Aorta (tissue), 5 donors: Measurements from ENCODE around the gene LARGE1. TPM values are rescaled to one million over a fixed set of nuclear protein-coding genes. Genes with fewer than 3 reads are reported as not detected.

Source experiments
- ATAC-seq: fragments of 200-7000 bp; cut with Tn5 transposase; one replicate; pipeline ENCODE4 v1.9.1; 2022; ENCODE audit warnings: moderate library complexity; ENCODE audit not compliant: low FRiP score
- DNase-seq, 2 donors: peaks; one replicate each; pipeline ENCODE4 v3.0.0-alpha.2; 2020
- H3K27ac ChIP-seq, 2 donors: one replicate each; pipeline ENCODE4 v1.5.1; 2013; ENCODE audit warnings: low read length in 2 of 2, mild to moderate bottlenecking in 2 of 2, moderate library complexity in 2 of 2, control low read depth in 1 of 2, inconsistent platforms in 1 of 2, low read depth in 1 of 2
- H3K27me3 ChIP-seq, 2 donors: one replicate each; pipeline ENCODE4 v1.6.1; 2013; ENCODE audit warnings: control low read depth in 1 of 2, low read length in 1 of 2, mild to moderate bottlenecking in 1 of 2, moderate library complexity in 1 of 2; ENCODE audit not compliant: insufficient read depth in 2 of 2, control insufficient read depth in 1 of 2
- H3K36me3 ChIP-seq, 2 donors: one replicate each; pipeline ENCODE4 v1.6.1; 2013; ENCODE audit warnings: control low read depth in 1 of 2, low read length in 1 of 2, mild to moderate bottlenecking in 1 of 2; ENCODE audit not compliant: insufficient read depth in 2 of 2, control insufficient read depth in 1 of 2
- H3K4me1 ChIP-seq, 2 donors: one replicate each; pipeline ENCODE4 v1.6.1; 2013; ENCODE audit warnings: low read length in 2 of 2, control low read depth in 1 of 2, mild to moderate bottlenecking in 1 of 2, moderate library complexity in 1 of 2; ENCODE audit not compliant: insufficient read depth in 2 of 2, control insufficient read depth in 1 of 2
- H3K4me3 ChIP-seq, 2 donors: one replicate each; pipeline ENCODE4 v1.5.1; 2013; ENCODE audit warnings: low read length in 2 of 2, control low read depth in 1 of 2, mild to moderate bottlenecking in 1 of 2
- H3K9me3 ChIP-seq: one replicate; pipeline ENCODE4 v1.6.1; 2013; ENCODE audit warnings: mild to moderate bottlenecking, low read length; ENCODE audit not compliant: control insufficient read depth
- WGBS, 2 donors: extraction: QIAGEN DNeasy Blood & Tissue Kit; methylation state at CpG; one replicate each; pipeline ENCODE4 v1.1.7; 2013; 5-methylcytosine and 5-hydroxymethylcytosine counted together
- intact Hi-C, 2 donors: fragments of 100-400 bp; cut with DNase I; formaldehyde crosslinking; loops; one replicate each; pipeline versions ENCODE4 v1.14.2 to v1.15.0; 2022
- polyA plus RNA-seq, 2 donors: library from polyadenylated mRNA; stranded (reverse); fragments of 200-250 nt; gene quantifications; one replicate each; pipeline ENCODE4 v1.2.3, GENCODE V29; 2013
- total RNA-seq, 2 donors: library from RNA; stranded (reverse); fragmentation: NEBNext Ultra II Directional; extraction: Animal tissue kit (Norgen Biotek cat#: 25700); gene quantifications; one replicate each; pipeline ENCODE4 v1.2.1, GENCODE V29; 2021
- donor health status: healthy with polysubstance abuse.
- donor health status: Bipolar disorder and iron deficiency.
- donor health status: DM: no; HTN: no; CAD: no.
- donor health status: DM: no; HTN: no; CAD: no.
- donor health status: DM: yes; HTN: yes; CAD: no.

The LARGE1 gene
- total and polyA plus RNA-seq, 4 donors: 2.6 to 52.5 (median 24.0) TPM

GRCh38 chr22:33648478-33648877, 271.8 kb downstream of the LARGE1 start:
- H3K36me3 ChIP-seq: peaks cover 1 to 4% of the 10 kb centered on the region in 2 donors
- DNase-seq (no peak), ATAC-seq (no peak)
- H3K27me3 ChIP-seq: no peaks in the 10 kb centered on the region
- no peak overlapping the region for H3K27ac ChIP-seq
- peaks cover 1% of the 10 kb centered on the region for H3K9me3 ChIP-seq
- H3K4me1 ChIP-seq: no peaks in the 10 kb centered on the region
- intact Hi-C loops: no loop called here
- H3K4me3 ChIP-seq: no peak overlapping the region
- WGBS, 2 donors: 87 to 88% methylated on average over 3 of the region's 3 CpGs

DNA sequence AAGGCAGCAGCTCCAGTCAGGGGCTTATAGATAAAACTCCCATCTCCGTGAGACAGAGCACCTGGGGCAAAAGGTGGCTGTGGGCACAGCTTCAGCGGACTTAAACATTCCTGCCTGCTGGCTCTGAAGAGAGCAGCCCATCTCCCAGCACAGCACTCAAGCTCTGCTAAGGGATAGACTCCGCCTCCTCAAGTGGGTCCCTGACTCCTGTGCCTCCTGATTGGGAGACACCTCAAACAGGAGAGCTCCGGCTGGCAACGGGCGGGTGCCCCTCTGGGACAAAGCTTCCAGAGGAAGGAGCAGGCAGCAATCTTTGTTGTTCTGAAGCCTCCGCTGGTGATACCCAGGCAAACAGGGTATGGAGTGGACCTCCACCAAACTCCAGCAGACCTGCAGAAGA, 279.4 kb downstream of the LARGE1 start:
- Histone ChIP-seq H3K9me3 (no peaks in the 10 kb centered on the region), H3K27me3 (no peaks in the 10 kb centered on the region), H3K4me3 (no peak overlapping the region), H3K27ac (no peak overlapping the region), H3K4me1 (no peaks in the 10 kb centered on the region), H3K36me3 (no peaks in the 10 kb centered on the region)
- intact Hi-C loops: no loop called here
- DNase-seq (no peak), ATAC-seq (no peak)
- 84 to 89% methylated on average over 7 of the region's 7 CpGs for WGBS, 2 donors

DNA sequence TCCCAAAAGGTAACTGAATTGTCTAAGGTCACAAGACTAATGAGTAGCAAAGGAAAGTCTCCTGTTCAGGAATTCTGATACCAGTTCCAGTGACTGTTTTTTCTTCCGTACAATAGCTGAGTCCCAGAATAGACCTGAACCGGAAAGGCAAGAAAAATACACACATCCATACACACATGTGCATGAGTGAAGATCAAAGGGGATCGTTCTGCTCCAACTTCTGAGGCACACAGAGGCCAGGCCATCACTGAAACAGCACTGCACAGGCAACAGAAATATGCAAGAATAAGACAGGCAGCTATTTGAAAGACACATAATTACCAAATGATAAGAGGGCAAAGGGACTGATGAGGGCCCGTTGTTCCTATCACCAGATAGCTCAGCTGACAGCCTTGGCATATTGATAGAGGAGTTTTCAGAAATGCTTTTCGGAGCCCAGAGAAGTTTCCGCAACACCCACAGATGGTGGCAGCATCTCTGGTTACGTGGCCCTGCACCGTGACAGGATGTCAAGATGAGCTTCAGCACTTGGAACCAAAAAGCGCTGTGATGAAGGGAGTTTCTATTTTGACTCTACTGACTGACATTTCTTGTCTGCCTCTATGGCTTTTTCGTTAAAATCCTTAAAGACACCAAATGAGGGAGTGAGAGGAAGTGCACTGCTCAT, 280.6 kb downstream of the LARGE1 start:
- no peaks in the 10 kb centered on the region for H3K9me3 ChIP-seq
- intact Hi-C loops: no loop called here
- H3K4me3 ChIP-seq: no peak overlapping the region
- DNase-seq (no peak), ATAC-seq (no peak)
- H3K36me3 ChIP-seq: no peaks in the 10 kb centered on the region
- no peaks in the 10 kb centered on the region for H3K27me3 ChIP-seq
- H3K4me1 ChIP-seq: no peaks in the 10 kb centered on the region
- WGBS, 2 donors: 72 to 82% methylated on average over 10 of the region's 10 CpGs
- H3K27ac ChIP-seq: no peak overlapping the region

DNA sequence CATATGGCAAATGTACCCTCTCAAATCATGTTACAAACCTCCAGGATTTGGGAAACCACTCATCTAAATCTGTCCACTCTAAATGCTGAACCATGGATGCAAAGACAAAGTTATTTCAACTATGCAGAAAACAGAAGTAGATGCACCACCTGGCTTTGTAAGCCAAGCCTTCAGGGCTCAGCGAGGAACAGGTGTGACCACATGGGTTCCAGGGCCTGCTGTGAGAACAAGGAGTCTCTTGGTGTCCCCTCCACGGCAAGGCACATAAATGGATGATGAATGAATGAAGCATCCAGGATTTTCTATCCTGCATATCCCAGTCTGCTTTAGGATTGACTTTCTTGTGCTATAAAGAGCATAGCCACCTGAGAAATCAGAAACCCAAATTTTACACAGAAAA, 284.5 kb downstream of the LARGE1 start:
- no peak for DNase-seq
- Histone ChIP-seq H3K4me1 (no peaks in the 10 kb centered on the region), H3K27ac (no peak overlapping the region), H3K36me3 (no peaks in the 10 kb centered on the region), H3K4me3 (no peak overlapping the region), H3K9me3 (no peaks in the 10 kb centered on the region), H3K27me3 (no peaks in the 10 kb centered on the region)
- WGBS, 2 donors: 73 to 97% methylated on average over 2 of the region's 2 CpGs
- intact Hi-C loops: no loop called here
- ATAC-seq: no peak

- DNase-seq (no peak), ATAC-seq (no peak)
- no peaks in the 10 kb centered on the region for H3K9me3 ChIP-seq
- H3K27ac ChIP-seq: no peak overlapping the region
- H3K4me1 ChIP-seq: no peaks in the 10 kb centered on the region
- WGBS, 2 donors: 55 to 72% methylated on average over 9 of the region's 9 CpGs
- H3K4me3 ChIP-seq: no peak overlapping the region
- intact Hi-C loops: no loop called here
- H3K27me3 ChIP-seq: no peaks in the 10 kb centered on the region
- no peaks in the 10 kb centered on the region for H3K36me3 ChIP-seq
Observed at GRCh38 chr22:33631777-33632176, 288.5 kb downstream of the LARGE1 start.

DNA sequence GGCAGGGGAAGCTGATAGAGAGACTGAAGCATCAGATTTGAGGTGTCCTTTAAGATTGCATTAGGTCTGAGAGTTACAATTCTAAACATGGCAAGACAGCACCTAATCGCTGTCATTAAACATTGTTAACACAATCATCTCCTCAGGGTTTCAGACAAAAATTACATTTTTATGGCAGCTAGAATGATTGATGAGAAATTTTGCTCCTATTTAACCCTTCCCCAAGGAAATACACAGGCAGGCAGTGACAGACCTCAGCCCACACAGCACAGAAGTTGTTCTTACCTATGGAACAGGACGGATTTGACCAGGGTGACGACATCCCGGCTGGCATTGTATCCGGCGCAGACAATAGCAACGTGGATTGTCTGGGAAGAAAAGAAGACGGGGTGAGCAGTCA, 294.3 kb downstream of the LARGE1 start:
- H3K27ac ChIP-seq: no peak overlapping the region
- H3K4me3 ChIP-seq: no peak overlapping the region
- intact Hi-C loops: no loop called here
- no peak for DNase-seq
- 84 to 88% methylated on average over 8 of the region's 8 CpGs for WGBS, 2 donors
- H3K4me1 ChIP-seq: no peaks in the 10 kb centered on the region
- no peaks in the 10 kb centered on the region for H3K27me3 ChIP-seq
- no peaks in the 10 kb centered on the region for H3K9me3 ChIP-seq
- no peaks in the 10 kb centered on the region for H3K36me3 ChIP-seq
- ATAC-seq: no peak

- Histone ChIP-seq H3K4me3 (no peak overlapping the region), H3K9me3 (no peaks in the 10 kb centered on the region), H3K36me3 (no peaks in the 10 kb centered on the region), H3K4me1 (no peaks in the 10 kb centered on the region), H3K27me3 (no peaks in the 10 kb centered on the region), H3K27ac (no peak overlapping the region)
- 89 to 95% methylated on average over 4 of the region's 4 CpGs for WGBS, 2 donors
- ATAC-seq (no peak), DNase-seq (no peak)
- intact Hi-C loops: no loop called here
Observed at GRCh38 chr22:33620085-33620484, 300.2 kb downstream of the LARGE1 start.

GRCh38 chr22:33606504-33606903, 313.8 kb downstream of the LARGE1 start:
- H3K27me3 ChIP-seq: no peaks in the 10 kb centered on the region
- DNase-seq: no peak
- H3K4me3 ChIP-seq: no peak overlapping the region
- no peaks in the 10 kb centered on the region for H3K36me3 ChIP-seq
- intact Hi-C loops: no loop called here
- 95 to 98% methylated on average over 7 of the region's 7 CpGs for WGBS, 2 donors
- no peaks in the 10 kb centered on the region for H3K4me1 ChIP-seq
- no peak for ATAC-seq
- H3K9me3 ChIP-seq: no peaks in the 10 kb centered on the region
- H3K27ac ChIP-seq: no peak overlapping the region

DNA sequence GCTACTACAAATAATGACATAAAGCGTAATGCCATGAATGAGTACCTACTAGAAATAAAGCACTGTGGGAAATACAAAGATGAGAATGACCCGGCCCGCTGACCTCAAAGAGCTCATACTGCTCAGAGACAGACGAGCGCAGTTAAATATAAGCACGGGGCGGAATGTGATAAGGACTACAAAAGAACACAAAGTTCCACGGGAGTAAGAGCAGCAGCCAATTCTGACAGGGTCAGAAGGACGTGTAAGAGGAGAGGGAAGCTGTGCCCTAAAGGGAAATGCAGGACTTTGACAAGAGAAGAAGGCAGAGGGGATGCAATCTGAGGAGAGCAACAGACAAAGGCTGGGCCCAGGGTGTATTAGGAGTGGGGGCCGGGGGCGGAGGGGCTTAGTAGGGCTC, 314.6 kb downstream of the LARGE1 start:
- H3K9me3 ChIP-seq: no peaks in the 10 kb centered on the region
- H3K27me3 ChIP-seq: no peaks in the 10 kb centered on the region
- 67 to 68% methylated on average over 11 of the region's 11 CpGs for WGBS, 2 donors
- DNase-seq (no peak), ATAC-seq (no peak)
- intact Hi-C loops: no loop called here
- peaks cover 0 to 2% of the 10 kb centered on the region in 2 donors for H3K36me3 ChIP-seq
- no peak overlapping the region for H3K4me3 ChIP-seq
- no peak overlapping the region for H3K27ac ChIP-seq
- no peaks in the 10 kb centered on the region for H3K4me1 ChIP-seq
